SK-N-SH (cell line): ENCODE data around the gene NR0B2. TPM values are rescaled to one million over a fixed set of nuclear protein-coding genes. Genes with fewer than 3 reads are reported as not detected.

Experiments
- CTCF ChIA-PET: fragments of 300-600, 350-600 bp; formaldehyde crosslinking; extraction: SDS; loops from one replicate; lab custom pipeline; 2021; lab: Yijun Ruan, JAX
- POLR2A ChIA-PET: fragments of 350-600 bp; sonication (Branson Sonifier 250); formaldehyde crosslinking; extraction: SDS; loops from one replicate; lab custom pipeline; 2020; ENCODE audit warnings: antibody characterized with exemption, inconsistent platforms; lab: Yijun Ruan, JAX
- DNase-seq: peaks from one replicate; pipeline ENCODE4 v3.0.0; 2012
- H2AFZ ChIP-seq: fragments of 200-600 bp; sonication (generic); 2 replicates; pipeline ENCODE4 v1.8.1; 2016; ENCODE audit warnings: antibody characterized with exemption, mild to moderate bottlenecking, low read depth
- H3F3A ChIP-seq: fragments of 200-600 bp; sonication (generic); replicated peaks from 2 replicates; pipeline ENCODE3; 2016; ENCODE audit warnings: antibody characterized with exemption, mild to moderate bottlenecking; ENCODE audit not compliant: insufficient read depth
- H3K27ac ChIP-seq, 2 experiments: fragments of 200-500 bp in 1 of 2; fragments of 200-600 bp in 1 of 2; sonication (Bioruptor generic) in 1 of 2; sonication (generic), shearing (Covaris generic) in 1 of 2; 2 replicates each; pipeline versions ENCODE4 v1.5.1 to v1.6.1; 2014 to 2016; ENCODE audit warnings: low read depth in 2 of 2, inconsistent platforms in 1 of 2, low read length in 1 of 2, mild to moderate bottlenecking in 1 of 2, mixed read lengths in 1 of 2
- H3K27me3 ChIP-seq: fragments of 200-600 bp; sonication (generic), shearing (Covaris generic); 2 replicates; pipeline ENCODE4 v1.6.1; 2016; ENCODE audit warnings: mixed run types; ENCODE audit not compliant: insufficient read depth
- H3K36me3 ChIP-seq, 2 experiments: fragments of 200-500 bp in 1 of 2; fragments of 200-600 bp in 1 of 2; sonication (Bioruptor generic) in 1 of 2; sonication (generic) in 1 of 2; replicated peaks in 1 of 2; 2 replicates each; pipeline versions ENCODE3 to v1.5.1; 2014 to 2016; ENCODE audit warnings: low read length in 1 of 2, mild to moderate bottlenecking in 1 of 2; ENCODE audit not compliant: insufficient read depth in 2 of 2, control insufficient read depth in 1 of 2
- H3K4me1 ChIP-seq, 2 experiments: fragments of 200-500 bp in 1 of 2; fragments of 200-600 bp in 1 of 2; sonication (Bioruptor generic) in 1 of 2; sonication (generic), shearing (Covaris generic) in 1 of 2; 2 replicates each; pipeline versions ENCODE4 v1.5.1 to v1.6.1; 2014 to 2016; ENCODE audit warnings: low read depth in 1 of 2, low read length in 1 of 2, mixed run types in 1 of 2; ENCODE audit not compliant: insufficient read depth in 2 of 2, control insufficient read depth in 1 of 2
- H3K4me2 ChIP-seq: fragments of 200-600 bp; sonication (generic), shearing (Covaris generic); 2 replicates; pipeline ENCODE4 v1.6.1; 2017; ENCODE audit warnings: mixed run types
- H3K4me3 ChIP-seq, 2 experiments: fragments of 200-500 bp in 1 of 2; fragments of 200-600 bp in 1 of 2; sonication (Bioruptor generic) in 1 of 2; sonication (generic), shearing (Covaris generic) in 1 of 2; 2 replicates each; pipeline versions ENCODE4 v1.5.1 to v1.8.1; 2014 to 2016; ENCODE audit warnings: low read depth in 2 of 2, inconsistent platforms in 1 of 2, low read length in 1 of 2, mild to moderate bottlenecking in 1 of 2, mixed read lengths in 1 of 2, moderate library complexity in 1 of 2
- H3K79me2 ChIP-seq: fragments of 200-600 bp; sonication (generic); 2 replicates; pipeline ENCODE4 v1.8.1; 2017; ENCODE audit warnings: mild to moderate bottlenecking; ENCODE audit not compliant: insufficient read depth
- H3K9ac ChIP-seq: fragments of 200-600 bp; sonication (generic); 2 replicates; pipeline ENCODE4 v1.6.1; 2017; ENCODE audit warnings: mixed run types
- H3K9me2 ChIP-seq: fragments of 200-600 bp; sonication (generic); 2 replicates; pipeline ENCODE4 v1.6.1; 2017; ENCODE audit warnings: mixed run types
- H3K9me3 ChIP-seq: fragments of 200-600 bp; sonication (generic); 2 replicates; pipeline ENCODE4 v1.6.1; 2017; ENCODE audit warnings: mixed run types, mild to moderate bottlenecking, moderate library complexity
- H4K20me1 ChIP-seq: fragments of 200-600 bp; sonication (generic); 2 replicates; pipeline ENCODE4 v1.6.1; 2017; ENCODE audit warnings: mild to moderate bottlenecking, mixed run types; ENCODE audit not compliant: insufficient read depth
- CHD2 ChIP-seq: fragments of 150-350 bp; IDR thresholded peaks from 2 replicates; pipeline ENCODE4 v1.6.1; 2018; ENCODE audit warnings: low read length; ENCODE audit not compliant: partially characterized antibody
- CTCF ChIP-seq: fragments of 200-600 bp; sonication (generic); IDR thresholded peaks from 2 replicates; pipeline ENCODE4 v1.6.1; 2017; ENCODE audit warnings: antibody characterized with exemption, mild to moderate bottlenecking, moderate library complexity
- ELF1 ChIP-seq: IDR thresholded peaks from 2 replicates; pipeline ENCODE4 v1.4.0; 2012
- EP300 ChIP-seq, 2 experiments: IDR thresholded peaks; 2 replicates each; pipeline versions ENCODE4 v1.4.0 to v1.6.1; 2012; ENCODE audit warnings: borderline replicate concordance in 1 of 2, low read depth in 1 of 2, low read length in 1 of 2
- FOSL2 ChIP-seq: IDR thresholded peaks from 2 replicates; pipeline ENCODE4 v1.4.0; 2012; ENCODE audit warnings: low read depth, mild to moderate bottlenecking, moderate library complexity, borderline replicate concordance
- FOXJ3 ChIP-seq: sonication (generic); formaldehyde crosslinking; IDR thresholded peaks from 2 replicates; pipeline ENCODE4 v1.5.1; 2020; ENCODE audit warnings: mild to moderate bottlenecking, missing genetic modification reagents
- GABPA ChIP-seq: IDR thresholded peaks from 2 replicates; pipeline ENCODE4 v1.4.0; 2012; ENCODE audit warnings: low read depth, mild to moderate bottlenecking
- MAX ChIP-seq: IDR thresholded peaks from 2 replicates; pipeline ENCODE4 v1.4.0; 2012; ENCODE audit warnings: low read depth
- MEF2A ChIP-seq: IDR thresholded peaks from 2 replicates; pipeline ENCODE4 v1.4.0; 2012; ENCODE audit warnings: low read depth, borderline replicate concordance
- MXI1 ChIP-seq: IDR thresholded peaks from 2 replicates; pipeline ENCODE4 v1.6.1; 2012; ENCODE audit warnings: mild to moderate bottlenecking, low read depth, low read length, improper control_type of control experiment
- PBX3 ChIP-seq: IDR thresholded peaks from 2 replicates; pipeline ENCODE4; 2012
- RAD21 ChIP-seq: IDR thresholded peaks from 2 replicates; pipeline ENCODE4 v1.6.1; 2012; ENCODE audit warnings: mild to moderate bottlenecking, low read length
- RFX5 ChIP-seq: IDR thresholded peaks from 2 replicates; pipeline ENCODE4 v1.6.1; 2012; ENCODE audit warnings: mild to moderate bottlenecking, improper control_type of control experiment, low read length
- RXRA ChIP-seq: IDR thresholded peaks from 2 replicates; pipeline ENCODE4 v1.4.0; 2012; ENCODE audit warnings: low read depth, mild to moderate bottlenecking, borderline replicate concordance
- TCF12 ChIP-seq: IDR thresholded peaks from 2 replicates; pipeline ENCODE4 v1.4.0; 2012
- TEAD4 ChIP-seq: IDR thresholded peaks from 2 replicates; pipeline ENCODE4 v1.4.0; 2012; ENCODE audit warnings: mild to moderate bottlenecking, borderline replicate concordance; ENCODE audit not compliant: insufficient read depth
- USF1 ChIP-seq: IDR thresholded peaks from 2 replicates; pipeline ENCODE4 v1.4.0; 2012; ENCODE audit warnings: low read depth, borderline replicate concordance
- YY1 ChIP-seq: IDR thresholded peaks from 2 replicates; pipeline ENCODE4 v1.4.0; 2012; ENCODE audit warnings: low read depth, mild to moderate bottlenecking
- ZBTB33 ChIP-seq: IDR thresholded peaks from 2 replicates; pipeline ENCODE4 v1.4.0; 2012; ENCODE audit warnings: low read depth, borderline replicate concordance
- WGBS: methylation state at CpG from one replicate; pipeline ENCODE4 v1.1.6; 2017; ENCODE audit warnings: low lambda C conversion rate; 5-methylcytosine and 5-hydroxymethylcytosine counted together
- polyA plus RNA-seq, 3 experiments: library from polyadenylated mRNA; depleted of rRNA; stranded (reverse); fragments of >200 nt; gene quantifications; 2 replicates each; pipeline ENCODE4 v1.2.3, GENCODE V29; 2012

Gene NR0B2
- polyA plus RNA-seq, 1 of the 3 experiments (the other 2 are of a cell fraction): not detected

GRCh38 chr1:26945728-26946127 lies 32.0 kb upstream of the NR0B2 start:
- POLR2A ChIA-PET: no interaction called here
- no peak for TF ChIP-seq EP300 (IDR thresholded peaks at IDR 0.05; ENCODE audit: borderline replicate concordance in 1 of 2, low read depth in 1 of 2, low read length in 1 of 2)
- TF ChIP-seq CTCF: no peak
- no peak for TF ChIP-seq ZBTB33
- no peak for TF ChIP-seq RAD21
- TF ChIP-seq MEF2A: no peak
- no peak for TF ChIP-seq TEAD4
- no peak for TF ChIP-seq TCF12
- no peak for TF ChIP-seq FOXJ3 (CRISPR knock-in tag)
- no peak for TF ChIP-seq YY1
- TF ChIP-seq CHD2: no peak
- no peak for TF ChIP-seq MXI1
- no peak for TF ChIP-seq FOSL2
- TF ChIP-seq RFX5: no peak
- no peak for TF ChIP-seq RXRA
- TF ChIP-seq ELF1: no peak
- 0 out of 2 replicates have a peak, but pooled peaks cover 6% of the 10 kb centered on the region for H3K79me2 ChIP-seq
- 81% methylated on average over 5 of the region's 8 CpGs for WGBS
- H3K4me3 ChIP-seq: no peak overlapping the region
- no peak overlapping the region for H3K27ac ChIP-seq
- H3K9me3 ChIP-seq: no peaks in the 10 kb centered on the region
- peaks cover 0 to 3% of the 10 kb centered on the region in 2 experiments; a peak in 1 of 4 replicates for H3K4me1 ChIP-seq
- H4K20me1 ChIP-seq: 0 out of 2 replicates have a peak, but pooled peaks cover 4% of the 10 kb centered on the region
- no peak overlapping the region for H3K4me2 ChIP-seq
- H2AFZ ChIP-seq: no peak overlapping the region
- H3K9me2 ChIP-seq: no peaks in the 10 kb centered on the region
- no peak overlapping the region for H3K9ac ChIP-seq
- no peaks in the 10 kb centered on the region for H3K27me3 ChIP-seq
- CTCF ChIA-PET: interaction anchor here (1.1 kb wide), 1 partner anchor 36 kb away, joined by 3 read pairs; no protein-coding TSS in a partner anchor
- DNase-seq: no peak
- H3K36me3 ChIP-seq: peaks cover 26 to 28% of the 10 kb centered on the region in 2 experiments
- H3F3A ChIP-seq: peaks cover 8% of the 10 kb centered on the region

- H3K4me1 ChIP-seq: peaks cover 0 to 3% of the 10 kb centered on the region in 2 experiments; a peak in 1 of 4 replicates
- DNase-seq: no peak
- no peaks in the 10 kb centered on the region for H3K9me3 ChIP-seq
- WGBS: 91% methylated on average over 2 of the region's 2 CpGs
- H3K4me3 ChIP-seq: no peak overlapping the region
- CTCF ChIA-PET: interaction anchor here (0.6 kb wide), 1 partner anchor 1163 kb away, joined by 3 read pairs; no protein-coding TSS in a partner anchor
- no peaks in the 10 kb centered on the region for H3K27me3 ChIP-seq
- 0 out of 2 replicates have a peak, but pooled peaks cover 4% of the 10 kb centered on the region for H4K20me1 ChIP-seq
- POLR2A ChIA-PET: no interaction called here
- no peak overlapping the region for H3K9ac ChIP-seq
- peaks cover 8% of the 10 kb centered on the region for H3F3A ChIP-seq
- no peak overlapping the region for H2AFZ ChIP-seq
- no peak overlapping the region for H3K4me2 ChIP-seq
- H3K27ac ChIP-seq: no peak overlapping the region
- peaks cover 12% of the 10 kb centered on the region; the same call in 1 of the 2 replicates for H3K79me2 ChIP-seq
- peaks cover 26 to 28% of the 10 kb centered on the region in 2 experiments for H3K36me3 ChIP-seq
- TF ChIP-seq RAD21 (no peak), MXI1 (no peak), RXRA (no peak), FOXJ3 (CRISPR knock-in tag) (no peak), GABPA (no peak), PBX3 (no peak), MAX (no peak), USF1 (no peak), TEAD4 (no peak)
- no peaks in the 10 kb centered on the region for H3K9me2 ChIP-seq
Measured at GRCh38 chr1:26945138-26945537, 31.4 kb upstream of the NR0B2 start.
